Hypothalamus (tissue), 51 donors: ENCODE measurements around the gene ADAMTSL2.
A peak's percentile ranks its signal among the peaks of the same experiment; 100 is the strongest.

ENCODE experiments used
- DNase-seq, 51 donors: peaks; one replicate each; lab custom pipeline; 2025; lab: John Stamatoyannopoulos, UW

ADAMTSL2 gene

DNA sequence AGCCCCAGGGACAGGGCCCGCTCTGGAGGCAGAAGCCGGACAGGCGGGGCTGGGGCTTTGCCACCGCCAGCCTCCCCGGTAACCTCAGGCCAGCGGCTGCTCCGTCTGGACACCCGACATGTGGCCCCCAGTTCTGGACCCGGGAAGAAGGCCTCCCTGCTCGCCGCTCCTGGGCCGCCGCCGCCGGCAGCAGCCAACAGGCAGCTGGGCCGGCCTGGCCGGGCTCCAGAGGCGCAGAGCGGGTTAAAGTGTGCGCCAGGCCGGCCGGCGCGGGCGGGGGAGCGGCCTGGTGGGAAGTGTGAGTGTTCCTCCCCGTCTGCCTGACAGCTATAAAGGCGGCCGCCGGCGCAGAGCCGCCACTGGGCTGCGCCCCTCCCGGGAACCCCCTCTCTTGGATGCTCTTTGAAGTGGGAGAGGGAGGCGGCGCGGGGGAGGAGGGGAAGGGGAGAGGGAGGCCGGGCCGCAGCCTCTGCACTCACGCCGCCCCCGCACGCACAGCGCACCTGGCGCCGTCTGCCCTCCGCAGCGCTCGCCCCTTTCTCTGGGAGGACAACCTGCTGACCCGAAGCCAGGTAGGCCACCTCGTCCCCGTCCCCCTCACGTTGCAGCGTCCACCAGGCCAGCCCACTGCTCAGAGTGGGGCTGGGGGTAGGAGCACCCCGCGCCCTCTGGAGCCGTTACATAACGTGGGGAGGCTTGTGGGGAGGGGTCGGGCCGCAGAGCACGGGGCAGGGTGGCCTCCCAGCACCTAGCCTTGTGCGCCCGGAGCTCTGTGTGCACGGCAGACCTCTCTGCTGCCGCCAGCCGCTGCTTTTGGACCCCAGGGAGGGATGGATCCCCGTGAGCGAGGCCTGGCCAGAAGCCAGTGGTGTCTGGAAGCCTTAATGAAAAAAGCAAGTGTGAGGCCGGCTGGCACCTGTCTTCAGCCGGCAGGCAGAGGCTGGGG, at the start of gene ADAMTSL2:
ADAMTSL2 (plus strand) TSS at position 359 of the 946 bp plus-strand sequence. CDS start 2,009 bp downstream, outside the sequence.
- peak in 43 of 51 donors; percentile 17 to 79 (median 54) for DNase-seq

DNA sequence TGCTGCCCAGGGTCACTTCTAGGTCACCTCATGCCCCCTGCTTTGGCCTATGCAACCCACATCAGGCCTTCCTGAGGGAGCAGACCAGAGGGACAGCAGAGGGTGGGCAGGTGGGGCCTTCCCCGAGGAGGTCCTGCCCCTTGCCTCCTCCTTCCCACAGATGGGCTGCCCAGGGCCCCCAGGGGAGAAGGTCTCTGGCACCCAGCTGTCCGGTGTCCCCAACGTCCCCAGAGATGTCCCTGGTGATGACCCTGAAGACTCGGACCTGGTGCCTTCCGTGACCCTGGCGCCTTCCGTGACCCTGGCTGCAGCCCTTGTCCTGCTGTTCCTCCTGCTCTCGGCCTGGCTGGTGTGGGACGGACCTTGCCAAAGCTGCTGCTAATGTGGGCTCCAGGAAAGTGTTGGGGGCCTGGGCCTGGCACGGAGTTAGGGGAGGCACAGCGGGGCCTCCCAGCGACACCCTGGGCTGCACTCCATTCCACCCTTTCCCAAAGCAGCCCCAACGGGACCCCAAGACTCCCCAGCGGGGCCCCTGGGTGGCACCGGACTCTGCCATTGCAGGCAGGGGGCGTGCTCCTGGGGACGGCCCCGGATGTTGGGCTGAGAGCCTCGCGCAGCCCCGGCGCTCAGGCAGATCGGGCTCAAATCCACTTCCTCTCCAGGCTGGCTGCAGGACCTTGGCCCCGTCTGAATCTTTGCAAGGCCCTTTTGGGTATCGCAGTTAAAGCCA, 48.8 kb upstream of the ADAMTSL2 start:
- no peak for DNase-seq

DNA sequence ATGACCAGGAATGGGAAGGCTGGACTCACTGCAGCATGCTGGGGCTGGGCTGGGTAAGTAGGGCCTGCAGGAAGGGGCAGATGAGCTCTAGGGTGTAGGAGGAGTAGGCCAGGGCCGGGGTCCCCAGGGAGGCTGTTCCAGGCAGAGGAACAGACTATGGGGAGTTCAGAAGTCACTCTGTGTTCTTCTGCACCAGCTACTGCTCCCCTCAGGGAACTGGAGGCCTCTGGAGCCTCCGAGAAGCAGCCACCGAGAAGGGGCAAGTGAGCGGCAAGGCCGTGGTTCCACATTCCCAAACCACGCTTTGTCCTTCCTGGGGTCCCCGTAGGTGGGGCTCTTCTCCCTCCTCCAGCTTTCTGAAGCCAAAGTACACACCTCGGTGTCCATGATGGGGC, 47.2 kb upstream of the ADAMTSL2 start:
- DNase-seq = no peak

DNA sequence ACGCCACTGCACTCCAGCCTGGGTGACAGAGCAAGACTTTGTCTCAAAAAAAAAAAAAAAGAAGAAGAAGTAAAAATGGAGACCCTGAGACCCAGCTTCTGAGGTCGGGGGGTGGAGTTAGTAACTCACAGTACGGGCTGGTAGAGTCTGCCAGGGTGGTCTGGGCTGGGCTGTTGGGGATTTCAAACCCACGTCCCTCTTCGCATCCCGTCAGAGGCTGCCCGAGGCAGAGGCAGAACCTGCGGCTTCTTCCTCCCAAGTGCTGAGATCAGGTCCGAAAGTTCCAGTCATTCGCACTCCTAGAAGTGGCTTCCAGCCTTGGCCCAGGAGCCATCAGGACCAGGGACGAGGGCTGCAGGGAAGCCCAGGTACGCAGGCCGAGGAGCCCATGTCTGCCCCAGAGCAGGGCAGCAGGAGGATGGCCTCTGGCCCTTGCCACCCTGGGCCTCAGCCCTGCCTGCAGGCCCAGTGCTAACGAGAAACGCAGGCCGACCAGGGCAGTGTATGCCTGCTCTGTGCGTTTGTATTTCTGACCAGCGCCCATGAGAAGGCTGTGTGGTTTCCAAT, 45.7 kb upstream of the ADAMTSL2 start:
- DNase-seq = no peak

DNA sequence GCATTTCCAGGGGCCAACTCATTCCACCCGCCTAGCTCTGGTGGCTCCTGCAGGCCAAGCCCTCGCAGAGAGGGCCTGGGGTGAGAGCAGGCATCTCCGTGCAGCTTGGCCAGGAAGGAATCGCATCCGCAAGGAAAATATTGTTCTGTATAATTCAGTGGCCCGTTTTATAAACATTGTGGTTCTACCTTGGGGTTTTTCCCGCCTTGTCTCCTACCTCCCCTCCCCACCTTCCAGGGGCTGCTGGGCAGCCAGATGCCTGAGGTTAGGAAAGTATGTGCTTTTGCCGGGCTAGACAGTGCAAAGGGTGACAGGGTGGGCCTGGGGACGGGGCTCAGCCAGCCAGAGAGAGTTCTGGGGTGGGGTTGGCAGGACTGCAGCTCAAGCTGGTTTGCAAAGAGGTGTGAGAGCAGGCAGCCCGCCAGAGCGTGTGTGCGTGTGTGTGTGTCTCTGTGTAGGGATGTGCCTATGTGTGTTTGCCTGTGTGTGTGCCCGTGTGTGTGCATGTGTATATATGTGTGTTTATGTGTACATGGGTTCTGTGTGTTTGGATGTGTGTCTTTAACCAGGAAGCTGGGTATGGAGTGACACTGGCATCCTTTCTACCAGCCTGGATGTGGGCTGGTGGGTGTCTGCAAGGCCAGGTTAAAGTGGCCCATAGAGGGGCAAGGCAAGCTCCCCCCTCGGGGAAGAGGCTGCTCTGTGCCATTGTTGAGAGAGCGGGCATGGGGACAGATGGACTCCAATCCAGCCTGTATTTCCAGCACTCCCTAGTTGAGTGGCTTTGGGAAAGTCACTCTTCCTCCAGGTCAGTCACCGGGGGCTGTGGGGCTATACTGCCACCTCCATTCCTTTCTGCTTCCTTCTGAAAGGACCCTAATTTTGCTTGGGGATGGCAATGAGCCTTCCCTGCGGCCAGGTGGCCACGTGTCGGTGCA, 45.0 kb upstream of the ADAMTSL2 start:
- no peak for DNase-seq

DNA sequence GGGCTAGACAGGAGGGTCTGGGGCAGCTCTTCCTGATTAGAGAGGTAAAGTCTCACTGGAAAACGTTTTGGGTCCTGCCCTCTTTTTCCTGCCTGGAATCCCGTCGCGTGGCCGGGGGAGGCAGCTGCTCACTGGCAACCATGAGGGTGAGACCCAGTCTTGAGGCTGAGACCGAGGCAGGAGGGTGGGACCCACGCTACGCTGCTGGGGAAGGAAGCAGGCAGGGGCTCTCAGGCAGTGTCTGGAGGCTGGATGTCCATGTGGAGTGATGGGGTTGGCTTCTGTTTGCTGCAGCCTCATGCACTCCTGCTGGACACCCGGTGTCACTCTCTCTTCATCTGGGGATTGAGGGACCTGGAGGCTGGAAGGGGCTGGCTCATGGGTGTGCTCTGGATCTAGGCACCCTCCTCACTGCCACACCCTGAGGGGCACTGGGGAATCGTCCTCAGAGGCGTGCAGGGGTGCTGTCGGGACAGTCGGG, 44.3 kb upstream of the ADAMTSL2 start:
- DNase-seq = no peak

DNA sequence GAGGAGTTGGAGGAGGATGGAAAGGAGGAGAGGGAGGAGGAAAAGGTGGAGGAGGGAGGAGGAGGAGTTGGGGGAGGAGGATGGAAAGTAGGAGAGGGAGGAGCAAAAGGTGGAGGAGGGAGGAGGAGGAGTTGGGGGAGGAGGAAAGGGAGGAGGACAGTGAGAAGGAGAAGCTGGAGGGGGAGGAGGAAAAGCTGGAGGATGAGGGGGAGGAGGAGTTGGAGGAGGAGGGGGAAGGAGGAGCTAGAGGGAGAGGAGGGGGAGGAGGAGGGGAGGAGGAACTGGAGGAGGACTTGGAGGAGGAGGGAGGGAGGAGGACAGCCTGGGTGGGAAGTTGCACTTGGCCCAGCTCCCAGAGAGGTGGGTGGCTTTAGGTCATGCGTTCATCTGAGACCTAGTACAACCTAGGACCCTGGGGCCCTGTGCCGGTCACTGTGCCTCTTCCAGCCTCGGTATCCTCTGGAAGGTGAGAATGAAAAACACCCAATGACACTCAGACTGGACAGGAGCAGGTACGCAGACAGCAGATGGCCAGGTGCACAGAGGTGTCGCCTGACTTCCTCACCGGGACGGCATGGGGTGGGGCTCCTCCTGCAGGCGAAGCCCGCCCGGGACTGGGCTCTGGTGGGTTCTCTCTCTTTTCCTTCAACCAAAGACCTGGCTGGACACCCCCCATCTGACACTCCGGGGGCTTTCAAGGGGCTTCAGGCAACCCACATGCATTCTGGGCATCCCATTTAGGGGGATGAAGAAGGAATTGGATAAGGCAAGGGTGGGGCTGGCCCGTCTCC, 43.4 kb upstream of the ADAMTSL2 start:
- no peak for DNase-seq

DNA sequence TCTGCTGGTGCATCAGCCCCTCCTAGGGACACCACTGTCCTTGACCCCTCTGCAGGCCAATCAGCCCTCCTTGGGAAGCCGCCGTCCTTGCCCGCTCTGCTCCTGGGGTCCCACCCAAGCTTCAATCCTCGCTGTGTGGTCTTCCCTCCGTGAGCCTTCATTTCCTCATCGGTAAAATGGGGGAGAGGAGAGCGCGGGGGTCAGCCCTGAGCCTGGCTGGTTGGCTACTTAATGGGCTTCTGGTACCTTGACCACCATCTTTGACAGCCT, 42.9 kb upstream of the ADAMTSL2 start:
- DNase-seq = no peak

DNA sequence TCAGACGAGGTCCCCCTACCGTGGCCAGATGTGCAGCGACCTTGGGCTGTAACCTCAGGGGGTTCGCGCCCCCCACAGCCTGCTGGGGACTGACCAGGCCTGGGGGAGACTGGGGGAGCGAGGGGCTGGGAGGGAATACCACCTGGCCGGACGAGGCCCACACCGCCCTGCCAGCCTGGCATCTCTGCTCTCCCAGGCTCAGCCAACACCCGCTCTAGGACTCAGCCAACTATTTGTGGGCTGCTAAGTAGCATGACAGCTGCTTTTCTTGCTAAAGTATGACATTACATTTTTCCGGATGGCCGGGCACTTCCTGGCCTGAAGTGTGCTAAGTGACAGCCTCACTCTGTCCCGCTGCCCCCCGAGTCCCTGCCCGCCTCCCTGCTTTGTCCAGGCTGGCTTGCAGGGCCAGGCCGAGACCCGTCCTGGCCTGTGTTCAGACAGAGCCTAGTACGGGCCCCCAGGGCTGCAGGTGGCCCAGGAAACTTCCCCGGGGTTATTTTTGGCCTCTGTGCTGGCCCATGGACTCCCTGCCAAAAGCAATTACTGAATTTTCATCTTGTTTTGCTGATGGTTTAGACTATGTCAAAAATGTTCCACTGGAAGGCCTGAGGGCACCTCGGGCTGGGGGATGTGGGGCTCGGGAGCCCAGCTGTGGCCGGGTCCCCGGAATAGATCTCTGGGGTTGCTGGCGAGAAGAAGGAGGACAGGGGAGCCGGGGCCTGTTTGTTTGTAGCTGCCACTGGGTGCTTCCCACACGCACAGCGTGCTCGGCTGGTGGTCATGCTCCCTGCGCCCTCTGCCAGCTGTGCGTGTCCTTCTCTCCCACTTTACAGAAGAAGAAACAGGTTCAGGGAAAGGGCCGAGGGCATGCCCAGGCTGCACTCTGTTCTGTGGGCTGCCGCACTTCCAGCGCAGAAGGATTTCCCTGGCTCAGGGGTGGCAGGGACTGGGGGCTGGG, 42.2 kb upstream of the ADAMTSL2 start:
- no peak for DNase-seq

DNA sequence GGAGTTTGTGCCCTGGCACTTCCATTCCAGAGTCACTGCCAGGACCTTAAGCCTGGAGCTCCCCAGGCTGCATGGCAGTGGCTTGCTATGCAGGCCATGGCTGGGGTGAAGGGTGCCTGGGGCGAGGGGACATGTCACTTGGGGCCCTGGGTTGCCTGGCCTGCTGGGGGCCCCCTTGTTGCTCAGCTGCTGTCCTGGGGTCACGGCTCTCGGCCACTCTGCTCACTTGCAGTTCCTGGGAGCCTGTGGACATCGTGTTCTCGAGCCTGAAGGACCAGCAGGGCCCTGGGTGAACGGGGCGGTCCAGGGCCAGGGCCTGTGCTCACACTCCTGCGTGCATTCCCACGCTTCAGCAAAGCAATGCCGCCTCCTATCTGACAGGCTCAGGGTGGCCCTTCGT, 41.1 kb upstream of the ADAMTSL2 start:
- no peak for DNase-seq

DNA sequence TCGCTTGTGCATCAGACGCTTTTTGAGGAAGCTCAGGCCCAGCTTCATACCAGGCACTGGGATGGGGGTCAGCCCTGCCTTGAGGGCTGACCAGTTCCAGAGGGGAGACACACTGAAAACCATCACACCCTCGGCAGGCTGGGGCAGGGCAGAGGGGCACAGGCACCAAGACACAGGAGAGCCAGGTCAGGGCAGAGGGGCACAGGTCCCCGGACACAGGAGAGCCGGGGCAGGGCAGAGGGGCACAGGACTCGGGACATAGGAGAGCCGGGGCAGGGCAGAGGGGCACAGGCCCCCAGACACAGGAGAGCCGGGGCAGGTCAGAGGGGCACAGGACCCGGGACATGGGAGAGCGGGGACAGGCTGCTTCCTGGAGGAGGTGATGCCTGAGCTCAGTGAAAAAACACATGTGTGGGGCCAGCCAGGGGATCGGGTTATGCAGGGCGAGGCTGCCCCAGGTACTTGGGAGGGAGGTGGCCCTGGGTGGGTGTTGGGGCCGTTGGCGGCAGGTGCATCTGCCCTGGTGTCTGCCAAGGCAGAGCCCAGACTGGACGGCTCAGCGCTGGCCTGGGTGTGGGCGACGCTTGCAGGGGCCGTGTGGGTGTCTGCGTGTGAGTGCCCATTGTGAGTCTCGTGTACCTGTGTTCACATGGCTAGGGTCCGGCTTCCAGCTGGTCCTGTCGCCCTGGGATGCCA, 40.5 kb upstream of the ADAMTSL2 start:
- DNase-seq = no peak

DNA sequence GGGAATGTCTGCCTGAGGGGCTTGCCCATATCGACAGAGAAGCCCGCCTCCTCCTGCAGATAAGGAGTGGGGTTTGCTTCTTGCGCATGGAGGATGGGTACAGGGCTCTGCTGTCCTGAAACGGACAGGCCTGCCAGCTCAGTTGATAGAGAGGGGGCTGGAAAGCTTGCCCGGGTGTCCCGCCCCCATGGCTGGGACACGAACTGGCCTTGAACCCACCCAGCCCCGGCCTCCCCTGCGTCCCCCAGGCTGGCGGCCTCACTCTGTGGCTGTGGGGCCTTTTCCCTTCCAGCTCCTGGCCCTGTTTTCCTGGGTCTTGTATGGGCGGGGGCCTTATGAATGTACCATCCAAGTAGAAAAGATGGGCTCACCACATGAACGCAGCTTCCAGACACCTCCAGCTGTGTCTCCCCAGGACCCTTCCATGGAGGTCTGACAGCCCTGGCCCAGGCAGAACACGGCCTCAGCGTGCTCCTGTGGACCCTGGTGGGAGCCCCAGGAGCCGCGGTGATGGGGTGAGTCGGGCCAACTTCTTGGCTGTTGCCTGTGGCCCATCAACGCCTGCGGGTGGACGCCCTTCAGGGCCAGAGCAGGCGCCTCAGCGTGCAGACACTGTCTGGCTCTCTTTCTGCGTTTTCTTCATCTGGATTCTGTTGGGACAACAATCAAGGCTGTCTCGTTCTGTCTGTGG, 39.7 kb upstream of the ADAMTSL2 start:
- DNase-seq = no peak

DNA sequence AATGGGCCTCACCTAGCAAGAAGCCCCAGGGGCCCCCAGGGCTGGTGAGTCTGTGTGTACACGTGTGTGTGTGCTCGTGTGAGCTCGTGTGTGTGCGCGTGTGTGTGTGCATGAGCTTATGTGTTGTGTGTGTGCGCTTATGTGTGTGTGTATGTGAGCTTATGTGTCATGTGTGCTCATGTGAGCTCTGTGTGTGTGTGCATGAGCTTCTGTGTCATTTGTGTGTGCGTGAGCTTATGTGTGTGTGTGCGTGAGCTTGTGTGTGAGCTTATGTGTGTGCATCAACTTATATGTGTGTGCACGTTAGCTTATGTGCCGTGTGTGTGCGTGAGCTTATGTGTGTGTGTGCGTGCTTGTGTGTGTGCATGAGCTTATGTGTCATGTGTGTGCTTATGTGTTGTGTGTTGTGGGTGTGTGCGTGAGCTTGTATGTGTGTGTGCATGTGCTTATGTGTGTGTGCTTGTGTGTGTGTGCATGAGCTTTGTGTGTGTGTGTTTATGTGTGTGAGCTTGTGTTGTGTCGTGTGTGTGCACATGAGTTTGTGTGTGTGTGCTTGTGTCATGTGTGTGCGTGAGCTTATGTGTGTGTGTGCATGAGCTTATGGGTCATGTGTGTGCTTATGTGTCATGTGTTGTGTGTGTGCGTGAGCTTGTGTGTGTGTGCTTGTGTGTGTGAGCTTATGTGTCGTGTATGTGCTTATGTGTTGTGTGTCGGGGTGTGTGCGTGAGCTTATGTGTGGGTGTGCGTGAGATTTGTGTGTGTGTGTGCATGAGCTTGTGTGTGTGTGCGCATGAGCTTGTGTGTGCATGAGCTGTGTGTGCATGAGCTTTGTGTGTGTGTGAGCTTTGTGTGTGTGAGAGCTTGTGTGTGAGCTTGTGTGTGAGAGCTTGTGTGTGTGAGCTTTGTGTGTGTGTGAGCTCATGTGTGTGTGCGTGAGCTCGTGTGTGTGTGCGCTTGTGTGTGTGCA, 38.9 kb upstream of the ADAMTSL2 start:
- no peak for DNase-seq

DNA sequence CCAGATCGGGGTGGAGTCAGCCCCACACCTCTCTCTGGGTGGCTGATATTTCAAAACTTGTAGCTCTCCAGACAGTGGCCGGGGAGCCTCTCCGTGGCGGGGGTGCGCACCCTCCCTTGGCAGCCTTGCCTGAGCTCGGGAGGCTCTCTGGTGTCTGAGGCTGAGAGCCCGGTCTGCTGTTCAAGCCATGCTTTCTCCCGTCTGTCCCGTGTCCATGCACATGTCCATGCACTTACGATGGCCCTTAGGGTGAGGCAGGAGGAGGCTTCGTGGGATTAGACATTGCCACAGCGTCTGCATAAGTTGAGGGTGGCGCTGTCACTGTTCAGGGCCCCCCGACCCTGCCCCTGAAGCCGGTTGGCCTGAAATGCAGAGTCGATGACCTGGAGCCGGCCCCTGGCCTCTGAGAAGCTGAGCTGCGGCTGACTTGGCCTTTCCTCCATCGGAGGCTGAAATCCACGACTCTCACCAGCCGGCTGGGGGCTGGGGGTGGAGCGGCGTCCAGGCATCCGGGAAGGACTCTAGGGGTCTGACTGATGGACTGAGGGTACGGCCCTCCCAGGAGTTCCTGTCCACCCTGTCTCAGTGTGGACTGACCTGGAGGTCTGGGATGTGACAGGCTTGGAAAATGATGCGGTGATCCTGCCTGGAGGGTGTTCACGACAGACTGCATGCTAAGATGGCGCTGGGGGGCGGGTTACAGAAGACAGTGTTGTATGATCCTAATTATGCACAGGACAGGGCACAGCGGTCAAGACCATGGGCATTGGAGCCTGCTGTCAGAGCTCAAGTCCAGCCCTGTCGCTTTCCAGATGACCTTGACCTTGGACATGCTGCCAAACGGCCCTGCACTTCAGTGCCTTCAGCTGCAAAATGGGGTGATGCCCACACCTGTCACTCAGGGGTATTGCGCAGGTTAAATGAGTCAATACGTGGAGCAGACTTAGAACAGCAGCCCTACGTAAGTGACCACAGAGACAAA, 37.4 kb upstream of the ADAMTSL2 start:
- DNase-seq = no peak
